HG03354 (cell line): Measurements from ENCODE around the gene TSPAN18.

Experiments used
- ATAC-seq: cut with Tn5 transposase; IDR thresholded peaks from one replicate; pipeline ENCODE4 v1.9.1; 2021; ENCODE audit warnings: mild to moderate bottlenecking; ENCODE audit not compliant: unreplicated experiment, poor library complexity, severe bottlenecking

TSPAN18 gene

GRCh38 chr11:44959064-44959463, 232.3 kb downstream of the TSPAN18 start:
- ATAC-seq, result no peak

- ATAC-seq, result no peak
These were observed 233.6 kb downstream of the TSPAN18 start for GRCh38 chr11:44960200-44960845.

GRCh38 chr11:44962464-44962863, 235.7 kb downstream of the TSPAN18 start:
- ATAC-seq, result no peak

- no peak for ATAC-seq
These were observed 236.4 kb downstream of the TSPAN18 start for GRCh38 chr11:44963136-44963535.

- no peak for ATAC-seq
These were observed 237.2 kb downstream of the TSPAN18 start for GRCh38 chr11:44963948-44964347.

GRCh38 chr11:44964526-44965209, 237.9 kb downstream of the TSPAN18 start:
- no peak for ATAC-seq

- ATAC-seq, result no peak
These were observed 239.9 kb downstream of the TSPAN18 start for GRCh38 chr11:44966694-44967093.

GRCh38 chr11:44967930-44968496, 241.3 kb downstream of the TSPAN18 start:
- ATAC-seq, result no peak

- ATAC-seq, result no peak
These were observed 241.7 kb downstream of the TSPAN18 start for GRCh38 chr11:44968510-44968909.

- ATAC-seq, result no peak
These were observed 243.0 kb downstream of the TSPAN18 start for GRCh38 chr11:44969651-44970252.

- no peak for ATAC-seq
These were observed 243.5 kb downstream of the TSPAN18 start for GRCh38 chr11:44970293-44970692.

GRCh38 chr11:44971185-44971584, 244.4 kb downstream of the TSPAN18 start:
- ATAC-seq, result no peak

GRCh38 chr11:44972746-44973435, 246.1 kb downstream of the TSPAN18 start:
- no peak for ATAC-seq

GRCh38 chr11:44973632-44974401, 247.1 kb downstream of the TSPAN18 start:
- no peak for ATAC-seq

GRCh38 chr11:44974402-44975000, 247.7 kb downstream of the TSPAN18 start:
- ATAC-seq, result no peak

- no peak for ATAC-seq
These were observed 249.8 kb downstream of the TSPAN18 start for GRCh38 chr11:44976576-44976975.

GRCh38 chr11:44977493-44977984, 250.8 kb downstream of the TSPAN18 start:
- no peak for ATAC-seq

GRCh38 chr11:44978274-44978960, 251.7 kb downstream of the TSPAN18 start:
- ATAC-seq, result no peak
